H9 (cell line): ENCODE data around the gene MYO1E. TPM values are rescaled to one million over a fixed set of nuclear protein-coding genes. Genes with fewer than 3 reads are reported as not detected.

ENCODE experiments used
- DNase-seq: peaks from one replicate; pipeline ENCODE4 v3.0.0-alpha.2; 2017
- H2AFZ ChIP-seq: one replicate; pipeline ENCODE4 v1.6.1; 2013; ENCODE audit warnings: mild to moderate bottlenecking, low read length, control low read depth, moderate library complexity
- H2AK5ac ChIP-seq: 2 replicates; pipeline ENCODE4 v1.6.1; 2013; ENCODE audit warnings: low read length, control low read depth, mixed read lengths; ENCODE audit not compliant: insufficient read length
- H2BK120ac ChIP-seq: one replicate; pipeline ENCODE4 v1.6.1; 2013; ENCODE audit warnings: low read depth, mild to moderate bottlenecking, low read length, control low read depth, inconsistent platforms; ENCODE audit not compliant: poor library complexity, severe bottlenecking
- H2BK12ac ChIP-seq: 2 replicates; pipeline ENCODE4 v1.6.1; 2013; ENCODE audit warnings: low read length, control low read depth, mixed read lengths, low read depth; ENCODE audit not compliant: insufficient read length
- H2BK15ac ChIP-seq: 2 replicates; pipeline ENCODE4 v1.6.1; 2013; ENCODE audit warnings: low read depth, low read length, control low read depth
- H2BK20ac ChIP-seq: one replicate; pipeline ENCODE4 v1.6.1; 2013; ENCODE audit warnings: low read depth, mild to moderate bottlenecking, low read length, control low read depth, inconsistent platforms; ENCODE audit not compliant: poor library complexity, severe bottlenecking
- H2BK5ac ChIP-seq: 2 replicates; pipeline ENCODE4 v1.6.1; 2013; ENCODE audit warnings: low read length, control low read depth, mixed read lengths; ENCODE audit not compliant: insufficient read length
- H3K14ac ChIP-seq: 2 replicates; pipeline ENCODE4 v1.6.1; 2013; ENCODE audit warnings: low read length, control low read depth; ENCODE audit not compliant: insufficient read depth
- H3K18ac ChIP-seq: 2 replicates; pipeline ENCODE4 v1.6.1; 2013; ENCODE audit warnings: low read depth, mild to moderate bottlenecking, mixed read lengths, low read length, control low read depth; ENCODE audit not compliant: insufficient read length
- H3K23ac ChIP-seq: 2 replicates; pipeline ENCODE4 v1.6.1; 2013; ENCODE audit warnings: low read length, control low read depth, mixed read lengths, low read depth; ENCODE audit not compliant: insufficient read length
- H3K23me2 ChIP-seq: 2 replicates; pipeline ENCODE4 v1.6.1; 2013; ENCODE audit warnings: low read depth, mild to moderate bottlenecking, mixed read lengths, low read length, control low read depth; ENCODE audit not compliant: insufficient read length, poor library complexity, severe bottlenecking
- H3K27ac ChIP-seq: 2 replicates; pipeline ENCODE4 v1.5.1; 2013; ENCODE audit warnings: low read length, control low read depth, mixed read lengths, low read depth; ENCODE audit not compliant: insufficient read length
- H3K27me3 ChIP-seq: 2 replicates; pipeline ENCODE4 v1.6.1; 2013; ENCODE audit warnings: low read length, control low read depth, inconsistent platforms; ENCODE audit not compliant: insufficient read depth
- H3K4ac ChIP-seq: 2 replicates; pipeline ENCODE4 v1.6.1; 2013; ENCODE audit warnings: low read depth, mild to moderate bottlenecking, control low read depth, inconsistent platforms, low read length, moderate library complexity
- H3K4me1 ChIP-seq: 2 replicates; pipeline ENCODE4 v1.6.1; 2013; ENCODE audit warnings: low read length, control low read depth, inconsistent platforms; ENCODE audit not compliant: insufficient read depth
- H3K4me2 ChIP-seq: 2 replicates; pipeline ENCODE4 v1.6.1; 2013; ENCODE audit warnings: low read length, control low read depth, mixed read lengths; ENCODE audit not compliant: insufficient read length, insufficient read depth
- H3K56ac ChIP-seq: 2 replicates; pipeline ENCODE4 v1.6.1; 2013; ENCODE audit warnings: low read depth, mild to moderate bottlenecking, mixed read lengths, low read length, control low read depth; ENCODE audit not compliant: insufficient read length
- H3K79me1 ChIP-seq: 2 replicates; pipeline ENCODE4 v1.6.1; 2013; ENCODE audit warnings: low read depth, mild to moderate bottlenecking, moderate library complexity, low read length, control low read depth, inconsistent platforms; ENCODE audit not compliant: insufficient read depth, poor library complexity, severe bottlenecking
- H3K79me2 ChIP-seq: 2 replicates; pipeline ENCODE4 v1.6.1; 2013; ENCODE audit warnings: low read length, control low read depth, inconsistent platforms; ENCODE audit not compliant: insufficient read depth
- H3K9ac ChIP-seq: 2 replicates; pipeline ENCODE4 v1.6.1; 2013; ENCODE audit warnings: low read length, control low read depth, mixed read lengths; ENCODE audit not compliant: insufficient read length; ENCODE audit errors: extremely low read depth
- H3K9me3 ChIP-seq: one replicate; pipeline ENCODE4 v1.6.1; 2013; ENCODE audit warnings: low read depth, low read length, inconsistent platforms; ENCODE audit not compliant: control insufficient read depth
- H3T11ph ChIP-seq: one replicate; pipeline ENCODE4 v1.6.1; 2013; ENCODE audit warnings: mild to moderate bottlenecking, low read length, control low read depth, inconsistent platforms
- H4K20me1 ChIP-seq: one replicate; pipeline ENCODE4 v1.6.1; 2013; ENCODE audit not compliant: control insufficient read depth, insufficient read length, insufficient read depth
- H4K5ac ChIP-seq: 2 replicates; pipeline ENCODE4 v1.6.1; 2013; ENCODE audit warnings: low read depth, mild to moderate bottlenecking, mixed read lengths, low read length, control low read depth; ENCODE audit not compliant: insufficient read length
- H4K8ac ChIP-seq: replicated peaks from 2 replicates; pipeline ENCODE4 v1.6.1; 2013; ENCODE audit warnings: low read length, control low read depth, mixed read lengths, low read depth; ENCODE audit not compliant: insufficient read length
- H4K91ac ChIP-seq: 2 replicates; pipeline ENCODE4 v1.6.1; 2013; ENCODE audit warnings: low read depth, mild to moderate bottlenecking, moderate library complexity, mixed read lengths, low read length, control low read depth; ENCODE audit not compliant: insufficient read length
- H3K27ac Mint-ChIP-seq, 3 experiments: 2 replicates in 2 of 3; 3 replicates in 1 of 3; pipeline ENCODE4 v1.8.0; 2020 to 2021; ENCODE audit warnings: mixed read lengths in 3 of 3, mild to moderate bottlenecking in 1 of 3, moderate library complexity in 1 of 3
- H3K27me3 Mint-ChIP-seq: 2 replicates; pipeline ENCODE4 v1.8.0; 2021; ENCODE audit warnings: low read depth, mild to moderate bottlenecking, moderate library complexity, mixed read lengths
- H3K36me3 Mint-ChIP-seq, 3 experiments: 2 replicates in 2 of 3; 3 replicates in 1 of 3; pipeline ENCODE4 v1.8.0; 2020 to 2021; ENCODE audit warnings: low read depth in 3 of 3, mixed read lengths in 3 of 3; ENCODE audit not compliant: insufficient read depth in 1 of 3
- H3K4me1 Mint-ChIP-seq, 2 experiments: 2 replicates each; pipeline ENCODE4 v1.8.0; 2020; ENCODE audit warnings: mixed read lengths in 2 of 2
- H3K4me3 Mint-ChIP-seq, 2 experiments: 2 replicates in 1 of 2; 3 replicates in 1 of 2; pipeline ENCODE4 v1.8.0; 2020 to 2021; ENCODE audit warnings: mild to moderate bottlenecking in 2 of 2, mixed read lengths in 2 of 2, moderate library complexity in 1 of 2
- H3K9me3 Mint-ChIP-seq, 2 experiments: 2 replicates in 1 of 2; 3 replicates in 1 of 2; pipeline ENCODE4 v1.8.0; 2020; ENCODE audit warnings: mild to moderate bottlenecking in 2 of 2, mixed read lengths in 2 of 2, moderate library complexity in 1 of 2
- CTCF ChIP-seq: fragments of 200-600 bp; sonication (generic); conservative IDR thresholded peaks from 3 replicates; pipeline ENCODE4 v1.8.0; 2021; ENCODE audit warnings: antibody characterized with exemption, mild to moderate bottlenecking
- WGBS: extraction: QIAGEN DNeasy Blood & Tissue Kit; methylation state at CpG from one replicate; pipeline ENCODE4 v1.1.7; 2013; ENCODE audit warnings: missing lambda C conversion rate, low lambda C conversion rate, mixed read lengths; ENCODE audit not compliant: insufficient read length; ENCODE audit errors: extremely low coverage; 5-methylcytosine and 5-hydroxymethylcytosine counted together
- total RNA-seq: library from RNA; stranded (reverse); gene quantifications from 2 replicates; pipeline ENCODE4 v1.2.1, GENCODE V29; 2021

The MYO1E gene
- total RNA-seq, 1 experiment from 2014 or later, result 235 TPM

GRCh38 chr15:59217876-59218498 is 154.7 kb downstream of the MYO1E start:
- H3K27me3 Mint-ChIP-seq, result no peaks in the 10 kb centered on the region
- H2BK5ac ChIP-seq, result no peak overlapping the region
- DNase-seq, result no peak

More at GRCh38 chr15:59217876-59218498, 154.7 kb downstream of the MYO1E start:
- Histone ChIP-seq H4K8ac (no peak overlapping the region), H3K9ac (no peak overlapping the region), H2BK12ac (no peak overlapping the region), H2BK20ac (no peak overlapping the region), H3K27ac (no peak overlapping the region), H3K79me2 (no peaks in the 10 kb centered on the region), H2AK5ac (no peak overlapping the region), H3K4ac (no peak overlapping the region), H3K18ac (no peak overlapping the region), H4K5ac (no peak overlapping the region), H4K91ac (no peak overlapping the region), H3T11ph (no peak overlapping the region), H3K9me3 (no peaks in the 10 kb centered on the region), H2AFZ (no peak overlapping the region), H4K20me1 (no peaks in the 10 kb centered on the region), H3K79me1 (no peaks in the 10 kb centered on the region), H3K27me3 (no peaks in the 10 kb centered on the region), H3K14ac (no peak overlapping the region), H3K4me1 (no peaks in the 10 kb centered on the region), H3K23ac (no peak overlapping the region), H3K56ac (no peak overlapping the region), H3K23me2 (no peaks in the 10 kb centered on the region), H3K4me2 (no peak overlapping the region), H2BK120ac (no peak overlapping the region), H2BK15ac (no peak overlapping the region)
- peaks cover 7 to 76% (median 70%) of the 10 kb centered on the region in 3 experiments; a peak in 6 of 7 replicates for H3K36me3 Mint-ChIP-seq
- no peak overlapping the region for H3K4me3 Mint-ChIP-seq
- H3K9me3 Mint-ChIP-seq, result no peaks in the 10 kb centered on the region
- no peak for TF ChIP-seq CTCF
- no peak overlapping the region for H3K27ac Mint-ChIP-seq
- WGBS, result no CpG with 5 or more reads among the region's 14 CpGs
- no peaks in the 10 kb centered on the region for H3K4me1 Mint-ChIP-seq
